Uterus (tissue), 2 donors: Measurements from ENCODE around the gene TRIM74.
"Not testable (repeated sequence)": the region's sequence is repeated elsewhere in the genome, so short reads cannot be mapped to it uniquely, and the experiment has no call there.

Experiments
- CTCF ChIP-seq, 4 experiments: fragments of 200-600 bp in 2 of 4; fragments of 450-650 bp in 2 of 4; sonication (generic) in 2 of 4; IDR thresholded peaks; one replicate each; pipeline ENCODE4 v1.5.1; 2016 to 2019; ENCODE audit warnings: antibody characterized with exemption in 4 of 4, mild to moderate bottlenecking in 2 of 4, moderate library complexity in 1 of 4
- POLR2A ChIP-seq, 2 donors: fragments of 450-650 bp; IDR thresholded peaks; one replicate each; pipeline ENCODE4 v1.6.1; 2016; ENCODE audit warnings: antibody characterized with exemption in 2 of 2, mild to moderate bottlenecking in 1 of 2, moderate library complexity in 1 of 2

DNA sequence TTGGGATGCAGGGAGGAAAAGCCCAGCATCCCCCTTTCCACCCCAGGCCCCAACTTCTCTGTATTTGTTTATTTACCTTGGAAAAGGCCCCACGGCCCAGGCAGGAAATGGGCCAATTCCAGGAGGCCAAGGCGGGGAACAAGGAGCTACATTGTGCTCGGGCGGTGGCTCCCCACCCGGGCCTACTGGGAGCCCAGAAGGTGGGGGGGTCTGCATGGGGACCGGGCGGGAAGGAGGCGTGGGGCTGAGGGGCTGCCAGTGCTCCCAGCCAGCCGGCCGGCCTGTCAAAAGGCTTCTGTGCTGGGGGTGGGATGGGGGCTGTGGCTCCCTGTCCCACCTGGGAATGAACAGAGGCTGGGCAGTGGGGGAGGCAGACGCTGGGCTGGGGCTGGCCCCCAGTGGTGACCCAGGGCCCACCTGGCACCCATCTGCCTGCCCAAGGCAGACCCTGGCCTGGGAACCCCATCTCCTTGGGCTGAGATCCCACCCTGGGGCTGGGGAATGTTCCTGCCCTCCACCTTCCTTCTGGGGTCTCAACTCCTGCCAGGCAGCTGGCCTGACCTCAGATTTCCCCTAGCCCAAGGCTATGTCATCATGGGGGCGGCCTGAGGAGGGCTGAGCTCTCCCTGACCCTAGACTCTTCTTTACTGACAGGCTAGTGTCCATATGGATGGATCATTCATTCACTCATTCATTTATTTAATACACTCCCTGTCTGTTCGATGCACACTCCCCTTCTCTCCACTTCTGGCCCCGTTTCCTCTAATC is 21.1 kb upstream of the TRIM74 start:
- TF ChIP-seq CTCF, POLR2A (IDR thresholded peaks at IDR 0.05): not testable (repeated sequence)
